GM12874 (cell line): Measurements from ENCODE around the gene CRTC1.

ENCODE experiments used
- CTCF ChIP-seq: IDR thresholded peaks from 2 replicates; pipeline ENCODE4 v1.5.1; 2011; ENCODE audit warnings: low read depth, mild to moderate bottlenecking, control low read depth, low read length, moderate library complexity; ENCODE audit not compliant: insufficient read depth

The CRTC1 gene

GRCh38 chr19:18775586-18776287 is 92.3 kb downstream of the CRTC1 start:
- no peak for TF ChIP-seq CTCF

DNA sequence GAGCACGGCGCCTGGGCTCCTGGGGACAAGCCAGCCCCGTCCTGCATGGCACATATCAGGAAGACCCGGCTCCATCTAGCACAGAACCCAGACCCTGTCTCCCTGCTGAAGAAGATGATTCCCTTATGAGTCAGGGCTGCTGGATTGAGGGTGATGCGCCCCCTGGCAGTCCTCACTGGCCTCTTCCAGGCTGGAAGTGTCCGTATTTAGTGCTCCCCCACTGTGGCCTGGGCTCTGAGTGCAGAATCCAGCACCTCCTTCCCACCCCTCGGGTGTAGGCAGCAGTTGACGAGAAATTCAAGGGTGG is 92.8 kb downstream of the CRTC1 start:
- TF ChIP-seq CTCF: no peak

GRCh38 chr19:18776736-18777135 is 93.3 kb downstream of the CRTC1 start:
- TF ChIP-seq CTCF: no peak

- no peak for TF ChIP-seq CTCF
Observed at GRCh38 chr19:18777301-18778075, 94.0 kb downstream of the CRTC1 start.

GRCh38 chr19:18778076-18778389 is 94.6 kb downstream of the CRTC1 start:
- TF ChIP-seq CTCF: no peak

GRCh38 chr19:18778826-18779495 is 95.5 kb downstream of the CRTC1 start:
- no peak for TF ChIP-seq CTCF

DNA sequence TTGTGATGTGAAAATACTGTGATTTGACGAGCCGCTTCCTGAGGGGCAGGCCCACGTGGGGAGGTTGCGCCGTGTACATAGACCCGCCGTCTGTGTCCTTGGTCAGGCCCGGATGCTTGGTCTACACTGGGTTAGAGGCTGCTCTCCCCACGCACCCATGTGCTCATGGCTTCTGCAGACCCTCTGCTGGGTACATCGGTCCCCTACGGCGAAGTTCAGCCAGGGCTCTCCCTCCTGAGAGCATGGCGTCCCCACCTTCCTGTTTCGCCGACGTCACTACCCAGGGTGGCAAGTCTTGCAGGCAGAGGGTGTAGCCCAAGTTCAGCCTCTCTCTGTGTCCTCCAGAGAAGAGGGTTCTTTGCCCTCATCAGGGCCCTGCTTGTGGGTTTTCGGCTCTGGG is 96.6 kb downstream of the CRTC1 start:
- no peak for TF ChIP-seq CTCF
